Neural cell (in vitro differentiated cells): ENCODE data around the gene MRPL50. TPM values are rescaled to one million over a fixed set of nuclear protein-coding genes. Genes with fewer than 3 reads are reported as not detected.

Experiments used
- H2AFZ ChIP-seq: fragments of 200-600, 300-800 bp; sonication (generic), shearing (Covaris generic); 2 replicates; pipeline ENCODE4 v1.6.0; 2014; ENCODE audit warnings: low read depth, mild to moderate bottlenecking, antibody characterized with exemption, low read length, moderate library complexity
- H3F3A ChIP-seq: fragments of 200-600 bp; shearing (Covaris generic); 2 replicates; pipeline ENCODE4 v1.6.1; 2016; ENCODE audit warnings: mild to moderate bottlenecking, moderate library complexity, mixed read lengths, antibody characterized with exemption, low read length; ENCODE audit not compliant: insufficient read depth, poor library complexity, severe bottlenecking
- H3K27ac ChIP-seq: fragments of 200-600, 300-800 bp; sonication (generic), shearing (Covaris generic); 2 replicates; pipeline ENCODE4 v1.5.1; 2014; ENCODE audit warnings: mild to moderate bottlenecking, low read length, moderate library complexity
- H3K27me3 ChIP-seq: fragments of 300-800, 200-600 bp; sonication (generic), shearing (Covaris generic); 2 replicates; pipeline ENCODE4 v1.6.0; 2014; ENCODE audit warnings: mild to moderate bottlenecking, low read depth, low read length, moderate library complexity; ENCODE audit not compliant: insufficient read depth
- H3K36me3 ChIP-seq: fragments of 300-800, 200-600 bp; sonication (generic), shearing (Covaris generic); 2 replicates; pipeline ENCODE4 v1.5.1; 2014; ENCODE audit warnings: mild to moderate bottlenecking, antibody characterized with exemption, low read length, moderate library complexity; ENCODE audit not compliant: insufficient read depth
- H3K4me2 ChIP-seq: fragments of 300-800, 200-600 bp; sonication (generic), shearing (Covaris generic); 2 replicates; pipeline ENCODE4 v1.6.0; 2014; ENCODE audit warnings: mild to moderate bottlenecking, low read length
- H3K4me3 ChIP-seq: fragments of 300-800, 200-600 bp; sonication (generic), shearing (Covaris generic); 2 replicates; pipeline ENCODE4 v1.5.1; 2014; ENCODE audit warnings: mild to moderate bottlenecking, low read length, moderate library complexity
- H3K79me2 ChIP-seq: fragments of 200-600 bp; shearing (Covaris generic); replicated peaks from 2 replicates; pipeline ENCODE4 v1.6.0; 2014; ENCODE audit warnings: mild to moderate bottlenecking, low read length, moderate library complexity; ENCODE audit not compliant: insufficient read depth
- H3K9ac ChIP-seq: fragments of 300-800, 200-600 bp; sonication (generic), shearing (Covaris generic); 2 replicates; pipeline ENCODE4 v1.6.1; 2016; ENCODE audit warnings: mild to moderate bottlenecking, low read length, mixed read lengths
- H3K9me2 ChIP-seq: fragments of 200-600 bp; shearing (Covaris generic); 2 replicates; pipeline ENCODE4 v1.6.1; 2016; ENCODE audit warnings: mild to moderate bottlenecking, low read length, mixed read lengths; ENCODE audit not compliant: insufficient read depth
- H3K9me3 ChIP-seq: fragments of 200-600, 300-800 bp; sonication (generic), shearing (Covaris generic); 2 replicates; pipeline ENCODE4 v1.6.1; 2016; ENCODE audit warnings: mild to moderate bottlenecking, mixed run types, low read length, moderate library complexity, mixed read lengths
- H4K20me1 ChIP-seq: fragments of 200-600 bp; shearing (Covaris generic); 2 replicates; pipeline ENCODE4 v1.6.1; 2016; ENCODE audit warnings: mild to moderate bottlenecking, mixed run types; ENCODE audit not compliant: insufficient read depth
- CTCF ChIP-seq: fragments of 450-650 bp; IDR thresholded peaks from 2 replicates; pipeline ENCODE4 v1.5.1; 2014; ENCODE audit warnings: antibody characterized with exemption, mild to moderate bottlenecking, moderate library complexity; ENCODE audit not compliant: poor library complexity, severe bottlenecking
- EP300 ChIP-seq: fragments of 450-650 bp; conservative IDR thresholded peaks from 2 replicates; pipeline ENCODE4 v1.6.1; 2014; ENCODE audit warnings: antibody characterized with exemption, mild to moderate bottlenecking, moderate library complexity; ENCODE audit not compliant: poor library complexity, severe bottlenecking
- EZH2 ChIP-seq: fragments of 200-600, 300-800 bp; shearing (Covaris generic), sonication (generic); IDR thresholded peaks from 2 replicates; pipeline ENCODE4 v1.6.1; 2014; ENCODE audit warnings: antibody characterized with exemption, low read length, borderline replicate concordance, mild to moderate bottlenecking; ENCODE audit not compliant: insufficient read depth, poor library complexity, severe bottlenecking
- MXI1 ChIP-seq: fragments of 450-650 bp; conservative IDR thresholded peaks from 2 replicates; pipeline ENCODE4 v1.6.1; 2014; ENCODE audit warnings: antibody characterized with exemption, mild to moderate bottlenecking; ENCODE audit not compliant: poor library complexity, severe bottlenecking
- POLR2AphosphoS5 ChIP-seq: IDR thresholded peaks from 2 replicates; pipeline ENCODE4 v1.6.1; 2012
- RAD21 ChIP-seq: fragments of 450-650 bp; conservative IDR thresholded peaks from 2 replicates; pipeline ENCODE4 v1.6.1; 2014; ENCODE audit warnings: antibody characterized with exemption, mild to moderate bottlenecking, moderate library complexity
- REST ChIP-seq: IDR thresholded peaks from 2 replicates; pipeline ENCODE4 v1.6.1; 2012; ENCODE audit warnings: borderline replicate concordance
- SMC3 ChIP-seq: fragments of 450-650 bp; conservative IDR thresholded peaks from 2 replicates; pipeline ENCODE4 v1.6.1; 2014; ENCODE audit warnings: antibody characterized with exemption, mild to moderate bottlenecking, moderate library complexity; ENCODE audit not compliant: poor library complexity
- TAF1 ChIP-seq: IDR thresholded peaks from 2 replicates; pipeline ENCODE4 v1.6.1; 2012; ENCODE audit warnings: low read depth
- polyA plus RNA-seq: library from polyadenylated mRNA; depleted of rRNA; stranded (reverse); fragments of >200 nt; gene quantifications from 2 replicates; pipeline ENCODE4 v1.2.3, GENCODE V29; 2014

Gene MRPL50
- polyA plus RNA-seq, 1 donor from 2014 or later: 35.2 TPM

- H3K9ac ChIP-seq: no peak overlapping the region
- H4K20me1 ChIP-seq: no peaks in the 10 kb centered on the region
- no peaks in the 10 kb centered on the region for H3K9me2 ChIP-seq
- H3K4me3 ChIP-seq: no peak overlapping the region
- no peaks in the 10 kb centered on the region for H3K27me3 ChIP-seq
- no peaks in the 10 kb centered on the region for H3K36me3 ChIP-seq
- no peaks in the 10 kb centered on the region for H3F3A ChIP-seq
- H3K79me2 ChIP-seq: no peaks in the 10 kb centered on the region
- H3K27ac ChIP-seq: no peak overlapping the region
- no peak overlapping the region for H2AFZ ChIP-seq
- no peak overlapping the region for H3K4me2 ChIP-seq
- H3K9me3 ChIP-seq: no peaks in the 10 kb centered on the region
- TF ChIP-seq REST (no peak), SMC3 (no peak), TAF1 (no peak), EZH2 (no peak), POLR2AphosphoS5 (no peak), MXI1 (no peak), CTCF (no peak), RAD21 (no peak), EP300 (no peak)
Observed at GRCh38 chr9:101341958-101342357, 56.5 kb downstream of the MRPL50 start.

Other genes starting within 250 kb of the MRPL50 start
- 0.44 and 0.61 TPM in 2 replicates for gene BAAT, start 13.6 kb downstream of the MRPL50 start, polyA plus RNA-seq
- 26.3 and 28.0 TPM in 2 replicates for gene ZNF189, start 233 bp upstream of the MRPL50 start, polyA plus RNA-seq
- gene ALDOB, start 37.2 kb upstream of the MRPL50 start, polyA plus RNA-seq: not detected in 2 replicates
- 32.1 and 33.5 TPM in 2 replicates for gene RNF20, start 135.2 kb upstream of the MRPL50 start, polyA plus RNA-seq
- not detected in 2 replicates for gene PPP3R2, start 196.4 kb upstream of the MRPL50 start, polyA plus RNA-seq